Measurements from ENCODE around the gene LRRN3.

DNA sequence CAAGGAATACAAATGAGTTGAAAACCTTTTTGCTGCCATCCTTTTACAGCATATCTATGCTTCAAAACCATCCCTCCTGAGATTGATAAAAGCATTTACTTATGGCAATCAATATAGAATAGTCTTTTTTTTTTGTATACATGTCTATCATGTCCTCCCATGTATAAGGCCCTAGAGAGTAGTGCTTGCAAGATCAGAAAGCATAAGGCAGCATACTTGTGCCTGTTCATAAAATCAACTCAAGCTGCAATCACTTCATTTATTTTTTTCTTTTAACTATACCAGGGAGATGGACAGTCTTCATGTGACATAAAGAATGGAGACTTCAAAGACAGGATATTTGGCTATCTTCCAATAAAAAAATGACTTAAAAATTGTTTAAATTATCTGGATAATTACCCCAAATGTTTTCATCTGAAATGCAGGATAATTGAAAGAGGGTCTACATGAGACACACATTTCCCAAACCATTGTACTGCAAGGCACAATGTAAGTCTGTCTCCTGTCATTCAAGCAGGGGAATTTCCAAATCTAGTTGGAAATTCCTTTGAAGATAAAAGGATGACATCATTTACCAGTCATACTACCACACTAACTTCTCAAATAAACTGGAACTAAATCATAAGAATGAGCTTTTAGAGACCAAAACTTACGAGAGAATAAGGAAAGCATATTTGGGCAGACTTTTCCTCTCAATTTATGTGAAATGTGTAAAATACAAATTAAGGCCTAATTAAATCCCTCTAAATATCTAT, 22.5 kb downstream of the LRRN3 start:
- TF ChIP-seq POLR2A (IDR thresholded peaks at IDR 0.05) = no peak
- TF ChIP-seq, protein P1, sequence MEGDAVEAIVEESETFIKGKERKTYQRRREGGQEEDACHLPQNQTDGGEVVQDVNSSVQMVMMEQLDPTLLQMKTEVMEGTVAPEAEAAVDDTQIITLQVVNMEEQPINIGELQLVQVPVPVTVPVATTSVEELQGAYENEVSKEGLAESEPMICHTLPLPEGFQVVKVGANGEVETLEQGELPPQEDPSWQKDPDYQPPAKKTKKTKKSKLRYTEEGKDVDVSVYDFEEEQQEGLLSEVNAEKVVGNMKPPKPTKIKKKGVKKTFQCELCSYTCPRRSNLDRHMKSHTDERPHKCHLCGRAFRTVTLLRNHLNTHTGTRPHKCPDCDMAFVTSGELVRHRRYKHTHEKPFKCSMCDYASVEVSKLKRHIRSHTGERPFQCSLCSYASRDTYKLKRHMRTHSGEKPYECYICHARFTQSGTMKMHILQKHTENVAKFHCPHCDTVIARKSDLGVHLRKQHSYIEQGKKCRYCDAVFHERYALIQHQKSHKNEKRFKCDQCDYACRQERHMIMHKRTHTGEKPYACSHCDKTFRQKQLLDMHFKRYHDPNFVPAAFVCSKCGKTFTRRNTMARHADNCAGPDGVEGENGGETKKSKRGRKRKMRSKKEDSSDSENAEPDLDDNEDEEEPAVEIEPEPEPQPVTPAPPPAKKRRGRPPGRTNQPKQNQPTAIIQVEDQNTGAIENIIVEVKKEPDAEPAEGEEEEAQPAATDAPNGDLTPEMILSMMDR (IDR thresholded peaks at IDR 0.05) = no peak

All from right lobe of liver (tissue), 4 donors.